ENCODE results near the gene DENND4B. TPM values are rescaled to one million over a fixed set of nuclear protein-coding genes. Genes with fewer than 3 reads are reported as not detected.
A peak's percentile ranks its signal among the peaks of the same experiment; 100 is the strongest.

Gene DENND4B
- total RNA-seq, 1 donor from 2014 or later, result 9.9 TPM

DNA sequence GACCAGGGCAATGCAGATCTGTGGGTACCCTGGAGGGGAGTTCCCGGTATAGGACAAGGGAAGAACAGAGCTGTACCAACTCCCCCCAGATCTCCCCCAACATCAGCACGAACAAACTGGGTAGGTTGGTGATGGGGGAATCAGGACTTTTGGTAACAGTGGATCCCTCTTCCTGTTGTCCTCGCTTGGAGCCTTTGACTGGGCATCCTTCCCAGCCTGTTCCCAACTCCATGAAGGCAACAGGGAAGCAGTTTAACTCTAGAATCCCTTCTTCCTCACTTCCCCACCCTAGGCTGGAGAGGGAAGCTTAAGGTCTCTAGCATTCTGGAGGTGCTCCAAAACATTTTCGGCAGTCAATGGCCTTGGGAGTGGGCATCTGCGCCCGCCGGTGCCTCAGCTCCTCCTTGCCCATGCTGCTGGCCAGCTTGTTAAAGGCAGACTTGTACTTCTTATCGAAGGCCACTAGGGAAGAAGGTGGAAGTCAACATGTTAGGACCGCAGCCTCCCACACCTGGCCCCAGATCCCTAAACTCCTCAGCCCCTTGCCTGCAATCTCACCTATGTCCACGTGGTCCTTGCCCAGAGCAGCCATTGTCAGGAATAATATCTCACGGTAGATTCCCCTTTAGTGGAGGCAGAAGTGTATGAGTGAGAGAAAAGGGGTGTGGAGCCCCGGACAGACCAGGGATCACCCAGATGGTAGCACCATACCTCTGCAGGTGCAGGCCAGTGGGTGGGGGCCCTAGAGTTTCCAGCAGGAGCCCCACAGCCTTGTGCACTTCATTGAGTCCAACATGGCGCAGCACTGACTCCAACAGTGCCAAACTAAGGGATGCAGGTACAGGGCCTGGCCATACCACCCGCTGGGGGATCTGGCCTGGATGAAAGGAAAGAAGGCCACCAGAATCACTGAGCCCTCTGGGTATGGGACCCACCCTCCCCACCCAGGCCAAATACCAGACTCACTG, 16.3 kb downstream of the DENND4B start:
- H3K36me3 ChIP-seq (ENCODE audit: control insufficient read depth in 3 of 3, insufficient read depth in 3 of 3, low read length in 3 of 3), result peaks cover 42 to 52% (median 46%) of the 10 kb centered on the region in 3 donors
- H3K9me3 ChIP-seq (ENCODE audit: control insufficient read depth in 3 of 3, low read length in 3 of 3), result no peaks in the 10 kb centered on the region
- no peak overlapping the region for H3K27ac ChIP-seq (ENCODE audit: low read depth, low read length)
- H3K4me3 ChIP-seq (ENCODE audit: low read length in 3 of 3), result no peak overlapping the region
- peaks cover 0 to 6% (median 0%) of the 10 kb centered on the region in 3 donors for H3K4me1 ChIP-seq (ENCODE audit: control insufficient read depth in 3 of 3, insufficient read depth in 3 of 3, low read length in 3 of 3)
- no peaks in the 10 kb centered on the region for H3K27me3 ChIP-seq (ENCODE audit: control insufficient read depth in 3 of 3, insufficient read depth in 3 of 3, low read length in 3 of 3)
- H3K9ac ChIP-seq (ENCODE audit: low read depth in 1 of 3, low read length in 3 of 3), result no peak overlapping the region

DNA sequence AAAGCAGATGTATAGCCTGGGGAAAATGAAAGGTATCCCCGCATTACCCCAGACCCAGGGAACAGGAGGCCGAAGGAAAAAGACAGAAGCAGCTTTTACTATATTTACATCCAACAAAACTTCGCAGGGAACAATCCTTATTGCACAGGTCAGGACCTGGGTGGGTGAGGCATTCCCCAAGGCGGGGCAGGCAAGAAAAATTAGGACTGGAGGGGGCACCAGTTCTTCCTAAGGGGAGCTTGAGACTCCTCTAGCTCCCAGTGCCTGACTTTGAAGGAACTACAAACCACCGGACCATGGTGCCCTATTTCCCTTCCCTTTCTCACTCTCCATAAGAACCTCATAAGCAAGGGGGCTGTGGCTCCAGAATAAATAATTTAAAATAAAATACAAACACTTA, 17.1 kb downstream of the DENND4B start:
- Histone ChIP-seq H3K27me3 (ENCODE audit: control insufficient read depth in 3 of 3, insufficient read depth in 3 of 3, low read length in 3 of 3) (no peaks in the 10 kb centered on the region), H3K36me3 (ENCODE audit: control insufficient read depth in 3 of 3, insufficient read depth in 3 of 3, low read length in 3 of 3) (peaks cover 34 to 46% (median 39%) of the 10 kb centered on the region in 3 donors), H3K9me3 (ENCODE audit: control insufficient read depth in 3 of 3, low read length in 3 of 3) (no peaks in the 10 kb centered on the region), H3K4me1 (ENCODE audit: control insufficient read depth in 3 of 3, insufficient read depth in 3 of 3, low read length in 3 of 3) (peaks cover 0 to 6% (median 0%) of the 10 kb centered on the region in 3 donors), H3K4me3 (ENCODE audit: low read length in 3 of 3) (no peak overlapping the region), H3K27ac (ENCODE audit: low read depth, low read length) (no peak overlapping the region), H3K9ac (ENCODE audit: low read depth in 1 of 3, low read length in 3 of 3) (no peak overlapping the region)

DNA sequence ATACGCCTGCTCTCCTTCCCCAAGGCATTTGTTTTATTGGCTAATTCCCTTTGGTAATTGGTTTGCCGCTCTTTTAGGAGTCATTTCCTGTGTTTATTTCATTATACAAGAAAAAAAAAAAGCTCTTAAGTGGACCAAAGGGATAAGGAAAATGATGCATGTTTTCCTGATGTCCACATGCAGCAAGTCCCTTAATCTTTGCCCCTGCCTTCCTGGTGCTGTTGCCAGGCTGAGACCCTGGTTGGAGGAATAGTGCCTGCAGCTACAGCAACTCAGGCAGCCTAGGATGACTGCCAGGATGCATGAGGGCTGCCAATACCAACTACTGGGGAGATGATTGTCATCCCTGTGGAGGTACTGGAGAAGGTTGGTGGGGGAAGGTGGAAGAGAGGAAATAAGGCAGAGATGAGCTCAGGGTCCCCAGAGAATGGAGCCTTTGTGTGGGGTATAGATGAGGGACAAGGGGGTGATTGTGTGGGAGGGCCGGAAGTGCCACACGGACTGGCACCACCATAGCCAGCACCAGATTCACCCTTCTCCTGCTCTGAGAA, 17.7 kb downstream of the DENND4B start:
- Histone ChIP-seq H3K9ac (ENCODE audit: low read depth in 1 of 3, low read length in 3 of 3) (peak overlapping the region in 1 of 3 donors; percentile 35), H3K4me1 (ENCODE audit: control insufficient read depth in 3 of 3, insufficient read depth in 3 of 3, low read length in 3 of 3) (peaks cover 2 to 6% (median 4%) of the 10 kb centered on the region in 3 donors), H3K27ac (ENCODE audit: low read depth, low read length) (no peak overlapping the region), H3K4me3 (ENCODE audit: low read length in 3 of 3) (no peak overlapping the region), H3K27me3 (ENCODE audit: control insufficient read depth in 3 of 3, insufficient read depth in 3 of 3, low read length in 3 of 3) (no peaks in the 10 kb centered on the region), H3K36me3 (ENCODE audit: control insufficient read depth in 3 of 3, insufficient read depth in 3 of 3, low read length in 3 of 3) (peaks cover 34 to 41% (median 35%) of the 10 kb centered on the region in 3 donors), H3K9me3 (ENCODE audit: control insufficient read depth in 3 of 3, low read length in 3 of 3) (no peaks in the 10 kb centered on the region)

DNA sequence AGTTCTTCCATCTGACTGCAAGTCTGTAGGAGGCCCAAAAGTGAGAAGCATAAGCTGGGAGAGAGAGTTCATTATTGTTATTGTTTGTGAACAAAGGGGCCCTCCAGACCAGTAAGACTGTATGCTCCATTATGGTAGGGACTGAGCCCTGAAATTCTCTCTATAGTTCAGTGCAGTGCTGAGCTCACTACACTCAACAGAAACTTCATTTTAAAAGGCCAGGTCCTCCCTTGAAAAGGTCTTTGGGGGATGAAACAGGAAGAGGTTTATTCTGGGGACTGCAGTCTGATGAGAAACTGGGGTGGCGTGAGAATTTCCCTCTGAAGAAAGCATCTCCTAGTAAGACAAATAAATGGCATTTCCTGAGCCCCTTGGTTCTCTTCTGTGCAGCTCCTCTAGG, 18.3 kb downstream of the DENND4B start:
- peaks cover 9 to 10% (median 9%) of the 10 kb centered on the region in 3 donors for H3K4me1 ChIP-seq (ENCODE audit: control insufficient read depth in 3 of 3, insufficient read depth in 3 of 3, low read length in 3 of 3)
- H3K9me3 ChIP-seq (ENCODE audit: control insufficient read depth in 3 of 3, low read length in 3 of 3), result no peaks in the 10 kb centered on the region
- H3K4me3 ChIP-seq (ENCODE audit: low read length in 3 of 3), result no peak overlapping the region
- H3K27ac ChIP-seq (ENCODE audit: low read depth, low read length), result no peak overlapping the region
- H3K27me3 ChIP-seq (ENCODE audit: control insufficient read depth in 3 of 3, insufficient read depth in 3 of 3, low read length in 3 of 3), result no peaks in the 10 kb centered on the region
- H3K9ac ChIP-seq (ENCODE audit: low read depth in 1 of 3, low read length in 3 of 3), result no peak overlapping the region
- H3K36me3 ChIP-seq (ENCODE audit: control insufficient read depth in 3 of 3, insufficient read depth in 3 of 3, low read length in 3 of 3), result peaks cover 29 to 36% (median 31%) of the 10 kb centered on the region in 3 donors

DNA sequence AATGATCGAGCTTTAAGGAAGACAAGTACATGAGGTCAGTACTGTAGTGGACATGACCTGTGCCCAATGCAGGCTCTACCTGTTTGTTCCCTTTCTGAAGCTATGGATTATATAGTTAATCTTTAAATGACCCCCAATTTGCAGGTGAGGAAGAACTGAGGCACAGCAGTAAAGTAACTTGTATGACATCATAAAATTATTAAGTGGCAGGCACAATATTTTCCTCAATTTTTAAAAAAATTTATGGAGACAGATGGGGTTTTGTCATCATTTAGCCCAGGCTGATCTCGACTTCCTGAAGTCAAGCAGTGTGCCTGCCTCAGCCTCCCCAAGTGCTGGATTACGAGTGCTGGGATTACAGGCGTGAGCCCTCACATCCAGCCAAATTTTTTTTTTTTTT, 20.1 kb downstream of the DENND4B start:
- peaks cover 15 to 22% (median 18%) of the 10 kb centered on the region in 3 donors for H3K36me3 ChIP-seq (ENCODE audit: control insufficient read depth in 3 of 3, insufficient read depth in 3 of 3, low read length in 3 of 3)
- no peak overlapping the region for H3K4me3 ChIP-seq (ENCODE audit: low read length in 3 of 3)
- H3K9ac ChIP-seq (ENCODE audit: low read depth in 1 of 3, low read length in 3 of 3), result no peak overlapping the region
- H3K27me3 ChIP-seq (ENCODE audit: control insufficient read depth in 3 of 3, insufficient read depth in 3 of 3, low read length in 3 of 3), result no peaks in the 10 kb centered on the region
- no peak overlapping the region for H3K27ac ChIP-seq (ENCODE audit: low read depth, low read length)
- peaks cover 14 to 16% (median 15%) of the 10 kb centered on the region in 3 donors for H3K4me1 ChIP-seq (ENCODE audit: control insufficient read depth in 3 of 3, insufficient read depth in 3 of 3, low read length in 3 of 3)
- H3K9me3 ChIP-seq (ENCODE audit: control insufficient read depth in 3 of 3, low read length in 3 of 3), result no peaks in the 10 kb centered on the region

DNA sequence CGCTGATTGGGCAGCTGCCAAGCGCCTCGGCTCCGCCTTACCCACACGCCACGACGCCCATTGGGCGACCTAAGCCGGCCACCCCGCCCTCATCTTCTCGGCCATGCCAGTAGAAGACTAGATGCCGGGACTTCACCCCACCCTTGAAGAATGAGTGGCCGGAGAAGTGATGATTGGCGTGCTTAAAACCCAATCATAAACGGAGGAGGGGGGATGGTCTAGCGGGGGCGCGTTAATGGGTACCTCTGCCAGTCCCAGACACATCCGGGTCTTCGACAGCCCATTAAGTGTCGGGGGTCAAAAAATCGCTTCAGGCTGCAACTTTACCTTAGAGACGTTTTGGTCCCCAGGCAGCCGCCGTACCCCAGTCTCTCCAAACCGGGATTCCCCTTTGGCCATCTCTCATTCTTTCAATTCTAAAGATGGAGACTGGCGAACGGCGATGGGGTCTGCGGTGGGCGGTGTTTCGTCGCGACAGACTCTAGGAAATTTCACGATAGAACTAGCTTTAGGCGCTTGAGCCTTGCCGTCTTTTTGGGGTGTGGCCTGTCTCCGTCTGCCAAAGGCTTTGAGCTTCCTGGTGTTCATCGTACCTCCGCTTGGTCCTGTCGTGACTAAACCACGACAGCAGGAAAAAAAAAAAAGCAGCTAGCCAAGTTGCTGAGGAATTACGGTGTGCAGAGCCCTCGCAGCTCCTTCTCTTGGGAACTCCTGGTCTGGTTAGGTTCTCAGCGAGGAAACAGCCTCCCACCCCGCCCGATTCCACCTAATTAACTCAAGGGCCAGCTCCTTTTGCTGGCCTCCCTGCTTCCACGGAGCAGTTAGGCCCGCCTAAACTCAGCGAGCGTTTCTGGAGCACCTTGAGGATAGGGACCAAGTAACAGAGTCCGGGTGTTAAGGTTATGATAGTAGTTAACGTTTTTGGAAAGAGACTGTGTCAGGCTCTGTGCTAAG, 23.3 kb downstream of the DENND4B start, which contains the start of gene GATAD2B:
TSS of gene GATAD2B (minus strand) at position 1 of the 954 bp plus-strand sequence. CDS start 94,625 bp downstream, outside the sequence.
- Histone ChIP-seq H3K27me3 (ENCODE audit: control insufficient read depth in 3 of 3, insufficient read depth in 3 of 3, low read length in 3 of 3) (no peaks in the 10 kb centered on the region), H3K4me3 (ENCODE audit: low read length in 3 of 3) (peak within 1 kb of the TSS; percentile 80 to 97 (median 97)), H3K9me3 (ENCODE audit: control insufficient read depth in 3 of 3, low read length in 3 of 3) (no peaks in the 10 kb centered on the region), H3K36me3 (ENCODE audit: control insufficient read depth in 3 of 3, insufficient read depth in 3 of 3, low read length in 3 of 3) (no peaks in the 10 kb centered on the region), H3K9ac (ENCODE audit: low read depth in 1 of 3, low read length in 3 of 3) (peak within 1 kb of the TSS; percentile 82 to 93 (median 92)), H3K4me1 (ENCODE audit: control insufficient read depth in 3 of 3, insufficient read depth in 3 of 3, low read length in 3 of 3) (peaks cover 33 to 40% (median 34%) of the 10 kb centered on the region in 3 donors), H3K27ac (ENCODE audit: low read depth, low read length) (peak within 1 kb of the TSS; percentile 69)

DNA sequence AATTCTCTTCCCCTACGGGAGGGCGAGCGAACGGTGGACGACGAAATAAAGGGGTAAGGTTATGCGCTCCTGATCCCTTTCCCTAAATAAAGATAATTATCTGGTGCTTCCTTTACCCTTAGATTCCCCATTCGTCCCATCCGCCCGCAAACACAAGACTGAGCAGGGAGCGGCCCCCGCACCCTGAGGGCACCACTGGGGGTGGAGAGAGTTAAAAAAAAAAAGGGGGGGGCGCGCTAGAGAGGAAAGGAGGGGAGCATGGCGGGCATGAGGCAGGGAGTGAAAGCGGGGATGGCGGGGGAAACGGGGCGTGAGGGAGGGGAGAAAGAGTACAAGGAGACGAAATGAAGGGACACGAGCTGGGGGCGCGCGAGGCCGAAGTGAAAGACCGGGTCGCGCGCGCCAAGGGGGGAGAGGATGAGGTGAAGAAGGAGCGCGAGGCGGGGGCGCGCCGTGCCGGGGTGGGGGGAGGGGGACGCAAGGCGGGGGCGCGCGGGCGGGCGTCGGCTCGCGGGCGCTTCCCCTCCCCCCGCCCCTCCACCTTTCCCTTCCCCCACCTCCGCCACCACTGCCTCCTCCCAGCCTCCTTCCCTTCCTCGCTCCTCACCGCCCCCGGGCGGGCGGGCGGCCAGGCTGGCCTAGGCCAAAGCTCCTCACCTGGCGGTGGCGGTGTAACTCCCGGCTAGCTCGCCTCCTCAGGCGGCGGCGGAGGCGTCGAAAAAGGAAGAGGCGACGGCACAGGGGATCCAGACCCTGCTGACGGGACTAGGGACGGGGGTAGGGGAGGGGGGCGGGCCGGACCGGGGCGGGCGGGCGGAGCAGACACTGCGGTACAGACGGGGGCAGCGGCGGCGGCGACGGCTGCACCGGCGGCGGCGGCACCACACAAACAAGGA, 24.2 kb downstream of the DENND4B start:
- H3K9ac ChIP-seq (ENCODE audit: low read depth in 1 of 3, low read length in 3 of 3), result peak overlapping the region; percentile 71 to 85 (median 81)
- H3K36me3 ChIP-seq (ENCODE audit: control insufficient read depth in 3 of 3, insufficient read depth in 3 of 3, low read length in 3 of 3), result no peaks in the 10 kb centered on the region
- H3K4me1 ChIP-seq (ENCODE audit: control insufficient read depth in 3 of 3, insufficient read depth in 3 of 3, low read length in 3 of 3), result peaks cover 33 to 45% (median 39%) of the 10 kb centered on the region in 3 donors
- H3K4me3 ChIP-seq (ENCODE audit: low read length in 3 of 3), result peak overlapping the region; percentile 78 to 81 (median 80)
- no peaks in the 10 kb centered on the region for H3K9me3 ChIP-seq (ENCODE audit: control insufficient read depth in 3 of 3, low read length in 3 of 3)
- peak overlapping the region; percentile 69 for H3K27ac ChIP-seq (ENCODE audit: low read depth, low read length)
- no peaks in the 10 kb centered on the region for H3K27me3 ChIP-seq (ENCODE audit: control insufficient read depth in 3 of 3, insufficient read depth in 3 of 3, low read length in 3 of 3)

DNA sequence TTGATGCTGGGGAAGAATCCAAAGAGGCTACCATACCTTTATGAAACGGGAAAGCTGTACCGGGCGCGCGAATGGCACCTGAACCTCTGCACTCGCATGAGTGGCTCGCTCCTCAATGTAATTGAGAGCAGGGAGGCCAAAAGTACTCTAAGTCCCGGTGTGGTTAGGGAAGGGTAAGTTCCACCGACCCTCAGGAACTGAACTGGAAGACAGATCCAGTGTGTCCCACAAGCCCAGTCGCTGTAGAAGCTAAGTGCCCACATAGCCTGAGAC, 24.8 kb downstream of the DENND4B start:
- peaks cover 33 to 45% (median 39%) of the 10 kb centered on the region in 3 donors for H3K4me1 ChIP-seq (ENCODE audit: control insufficient read depth in 3 of 3, insufficient read depth in 3 of 3, low read length in 3 of 3)
- no peaks in the 10 kb centered on the region for H3K9me3 ChIP-seq (ENCODE audit: control insufficient read depth in 3 of 3, low read length in 3 of 3)
- peak overlapping the region; percentile 78 to 81 (median 80) for H3K4me3 ChIP-seq (ENCODE audit: low read length in 3 of 3)
- no peaks in the 10 kb centered on the region for H3K27me3 ChIP-seq (ENCODE audit: control insufficient read depth in 3 of 3, insufficient read depth in 3 of 3, low read length in 3 of 3)
- peak overlapping the region; percentile 71 to 85 (median 71) for H3K9ac ChIP-seq (ENCODE audit: low read depth in 1 of 3, low read length in 3 of 3)
- H3K36me3 ChIP-seq (ENCODE audit: control insufficient read depth in 3 of 3, insufficient read depth in 3 of 3, low read length in 3 of 3), result no peaks in the 10 kb centered on the region
- peak overlapping the region; percentile 69 for H3K27ac ChIP-seq (ENCODE audit: low read depth, low read length)
